BJ (cell line): ENCODE data around the gene NEGR1. TPM values are rescaled to one million over a fixed set of nuclear protein-coding genes. Genes with fewer than 3 reads are reported as not detected.

Source experiments
- CTCF ChIA-PET: fragments of 350-600 bp; formaldehyde crosslinking; extraction: SDS; loops from one replicate; lab custom pipeline; 2021; ENCODE audit warnings: antibody characterized with exemption, inconsistent platforms; lab: Yijun Ruan, JAX
- POLR2A ChIA-PET: fragments of 300-600 bp; sonication (Branson Sonifier 250); formaldehyde crosslinking; extraction: SDS; loops from one replicate; lab custom pipeline; 2021; ENCODE audit warnings: antibody characterized with exemption; lab: Charles Lee
- DNase-seq: peaks from one replicate; pipeline ENCODE4 v3.0.0-alpha.2; 2011; ENCODE audit warnings: low read depth
- H3K27me3 ChIP-seq: 2 replicates; pipeline ENCODE4 v1.6.0; 2011; ENCODE audit warnings: low read length; ENCODE audit not compliant: control insufficient read depth, insufficient read depth
- H3K36me3 ChIP-seq: 2 replicates; pipeline ENCODE4 v1.5.1; 2011; ENCODE audit warnings: low read length; ENCODE audit not compliant: control insufficient read depth, insufficient read depth
- H3K4me3 ChIP-seq: 2 replicates; pipeline ENCODE4 v1.5.1; 2011; ENCODE audit warnings: low read depth, mild to moderate bottlenecking, control low read depth, low read length
- CTCF ChIP-seq: IDR thresholded peaks from 2 replicates; pipeline ENCODE4 v1.5.1; 2011; ENCODE audit warnings: low read depth, mild to moderate bottlenecking, control low read depth, inconsistent platforms, low read length, moderate library complexity; ENCODE audit not compliant: insufficient read depth
- polyA plus RNA-seq: library from polyadenylated mRNA; depleted of rRNA; stranded (reverse); fragments of >200 nt; gene quantifications from 2 replicates; pipeline ENCODE4 v1.2.3, GENCODE V29; 2011
- small RNA-seq: library from RNA; depleted of rRNA; stranded (forward); fragments of <200 nt; gene quantifications from one replicate; pipeline ENCODE3, GENCODE V24; 2012; ENCODE audit warnings: low replicate concordance, low read depth; ENCODE audit not compliant: insufficient read length

Gene NEGR1
- polyA plus RNA-seq, 1 experiment = 15.4 TPM

- no peak for DNase-seq
- POLR2A ChIA-PET = no interaction called here
- no peak for TF ChIP-seq CTCF
- CTCF ChIA-PET = no interaction called here
- H3K36me3 ChIP-seq = no peaks in the 10 kb centered on the region
- no peak overlapping the region for H3K4me3 ChIP-seq
- H3K27me3 ChIP-seq = no peaks in the 10 kb centered on the region
These were observed 931.5 kb downstream of the NEGR1 start for GRCh38 chr1:71350805-71351204.

- POLR2A ChIA-PET = no interaction called here
- TF ChIP-seq CTCF = no peak
- DNase-seq = no peak
- CTCF ChIA-PET = no interaction called here
- Histone ChIP-seq H3K36me3 (no peaks in the 10 kb centered on the region), H3K4me3 (no peak overlapping the region), H3K27me3 (no peaks in the 10 kb centered on the region)
These were observed 932.0 kb downstream of the NEGR1 start for GRCh38 chr1:71350330-71350729.

Small RNAs within 50 kb of the gene (small RNA-seq; reads per million reads assigned to genes)
- gene AL358453.1 (not detected), gene AL359821.1 (not detected)
